Activated T-cell treated with anti-CD3 and anti-CD28 coated beads, Interleukin-2, amount 50 U/mL, for 72 hours (primary cell): ENCODE results near the gene NEDD4. TPM values are rescaled to one million over a fixed set of nuclear protein-coding genes. Genes with fewer than 3 reads are reported as not detected.
"Not testable (repeated sequence)": the region's sequence is repeated elsewhere in the genome, so short reads cannot be mapped to it uniquely, and the experiment has no call there.

Experiments used
- ATAC-seq, 2 donors: fragments of 150-1000 bp; cut with Tn5 transposase; replicated peaks in 1 of 2; 2 replicates each; pipeline ENCODE4 v1.10.0; 2021; ENCODE audit warnings: moderate library complexity in 2 of 2, mild to moderate bottlenecking in 1 of 2
- DNase-seq, 2 donors: peaks; one replicate each; pipeline ENCODE4 v3.0.0; 2021 to 2022; ENCODE audit warnings: mixed read lengths in 1 of 2
- H3K27ac Mint-ChIP-seq: one replicate; pipeline ENCODE4 v1.8.0; 2022; ENCODE audit warnings: mild to moderate bottlenecking, moderate library complexity, mixed read lengths
- H3K27me3 Mint-ChIP-seq: one replicate; pipeline ENCODE4 v1.8.0; 2022; ENCODE audit warnings: low read depth, mixed read lengths
- H3K36me3 Mint-ChIP-seq, 2 donors: one replicate each; pipeline ENCODE4 v1.8.0; 2022; ENCODE audit warnings: mixed read lengths in 2 of 2, mild to moderate bottlenecking in 1 of 2; ENCODE audit not compliant: insufficient read depth in 2 of 2
- H3K4me1 Mint-ChIP-seq: one replicate; pipeline ENCODE4 v1.8.0; 2022; ENCODE audit warnings: low read depth, mixed read lengths
- H3K4me3 Mint-ChIP-seq, 2 donors: one replicate each; pipeline ENCODE4 v1.8.0; 2022; ENCODE audit warnings: mild to moderate bottlenecking in 2 of 2, mixed read lengths in 2 of 2, moderate library complexity in 2 of 2
- H3K9me3 Mint-ChIP-seq, 2 donors: one replicate each; pipeline ENCODE4 v1.8.0; 2022; ENCODE audit warnings: mixed read lengths in 2 of 2
- total RNA-seq, 2 donors: library from RNA; stranded (reverse); gene quantifications; one replicate each; pipeline ENCODE4 v1.2.3, GENCODE V29; 2022

The NEDD4 gene
- total RNA-seq, 2 donors from 2014 or later = 21.3 to 32.2 TPM

DNA sequence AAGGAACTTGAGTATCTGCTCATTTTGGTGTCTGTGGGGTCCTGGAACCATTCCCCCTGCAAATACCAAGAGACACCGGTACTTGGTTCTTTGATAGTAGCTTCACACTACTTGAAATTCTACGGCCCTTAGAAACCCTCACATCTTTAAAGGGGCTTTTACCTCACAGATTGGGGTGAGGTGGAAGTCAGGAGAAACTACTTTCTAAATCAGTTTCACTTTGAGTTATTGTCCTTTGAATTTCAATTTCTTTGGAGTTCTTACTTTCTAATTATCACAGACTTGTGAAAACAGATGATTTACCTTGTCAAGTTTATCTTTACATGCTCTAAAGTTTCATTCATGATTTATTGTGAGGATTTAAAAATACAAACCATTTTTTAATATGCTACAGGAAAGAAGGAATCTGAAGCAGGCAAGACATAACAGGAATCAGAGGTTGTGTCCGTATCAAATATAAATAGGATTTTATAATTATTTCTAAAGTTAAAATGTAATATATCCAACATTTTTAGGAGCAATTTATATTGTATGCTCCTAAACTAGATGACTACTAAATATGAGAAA lies 98.9 kb downstream of the NEDD4 start:
- H3K36me3 Mint-ChIP-seq = no peaks in the 10 kb centered on the region
- DNase-seq = no peak
- no peaks in the 10 kb centered on the region for H3K9me3 Mint-ChIP-seq
- ATAC-seq = no peak
- no peaks in the 10 kb centered on the region for H3K27me3 Mint-ChIP-seq
- H3K4me3 Mint-ChIP-seq = no peak overlapping the region
- H3K27ac Mint-ChIP-seq = no peak overlapping the region
- H3K4me1 Mint-ChIP-seq = peaks cover 4% of the 10 kb centered on the region

DNA sequence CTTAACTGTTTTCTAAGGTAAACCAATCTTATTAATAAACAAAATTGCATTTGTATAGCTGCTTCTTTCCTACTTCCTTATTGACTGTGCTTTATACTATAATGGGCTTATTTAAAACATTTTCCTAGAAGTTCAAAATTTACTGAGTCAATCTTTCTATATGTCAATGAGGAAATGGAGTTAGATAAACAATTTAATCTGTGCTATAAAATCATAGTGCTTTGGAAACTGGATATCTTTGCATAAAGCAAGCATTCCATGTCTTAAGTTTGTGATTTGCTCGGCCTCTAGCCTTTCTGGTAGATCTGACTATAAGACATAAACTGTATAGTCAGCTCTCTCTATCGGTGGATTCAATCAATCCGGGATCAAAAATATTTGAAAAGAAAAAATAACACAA lies 99.6 kb downstream of the NEDD4 start:
- no peak overlapping the region for H3K27ac Mint-ChIP-seq
- H3K4me3 Mint-ChIP-seq = no peak overlapping the region
- no peak for DNase-seq
- peaks cover 4% of the 10 kb centered on the region for H3K4me1 Mint-ChIP-seq
- ATAC-seq = no peak
- peaks cover 0 to 2% of the 10 kb centered on the region in 2 donors for H3K36me3 Mint-ChIP-seq
- H3K9me3 Mint-ChIP-seq = no peaks in the 10 kb centered on the region
- H3K27me3 Mint-ChIP-seq = no peaks in the 10 kb centered on the region

DNA sequence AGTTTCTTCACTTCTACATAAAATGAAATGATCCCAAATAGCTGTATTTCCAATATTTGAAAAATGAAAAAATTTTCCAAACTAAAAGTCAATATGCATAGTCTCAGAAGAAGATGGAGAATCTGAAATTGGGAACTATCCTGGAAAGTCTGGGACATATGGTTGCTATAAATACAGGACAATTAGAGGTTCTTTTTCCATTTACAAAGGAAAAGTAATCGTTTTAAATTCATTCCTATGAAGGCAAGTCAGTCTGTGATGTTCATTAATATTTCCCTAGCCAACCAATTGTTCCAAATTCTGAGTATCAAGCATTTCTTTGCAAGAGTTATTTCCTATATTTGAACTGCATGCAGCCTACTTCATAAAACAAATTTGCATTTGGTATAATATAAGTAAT lies 102.2 kb downstream of the NEDD4 start:
- Mint-ChIP-seq H3K27me3 (no peaks in the 10 kb centered on the region), H3K4me3 (no peak overlapping the region), H3K36me3 (peaks cover 7 to 11% of the 10 kb centered on the region in 2 donors), H3K4me1 (peaks cover 4% of the 10 kb centered on the region), H3K27ac (no peak overlapping the region), H3K9me3 (peaks cover 3 to 10% of the 10 kb centered on the region in 2 donors)
- ATAC-seq = no peak
- DNase-seq = no peak

DNA sequence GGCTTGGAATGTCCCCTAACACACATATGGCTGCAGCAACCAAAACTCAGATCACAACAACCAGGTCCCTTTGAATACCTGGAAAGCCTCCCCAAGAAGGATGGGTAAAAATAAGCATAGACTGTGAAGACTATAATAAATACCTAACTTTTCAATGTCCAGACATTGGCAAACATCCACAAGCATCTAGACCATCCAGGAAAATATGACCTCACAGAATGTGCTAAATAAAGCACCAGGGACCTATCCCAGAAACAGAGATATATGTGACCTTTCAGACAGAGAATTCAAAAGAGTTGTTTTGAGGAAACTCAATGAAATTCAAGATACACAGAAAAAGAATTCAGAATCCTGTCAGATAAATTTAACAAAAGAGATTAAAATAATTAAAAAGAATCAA lies 109.2 kb downstream of the NEDD4 start:
- Mint-ChIP-seq H3K36me3 (peaks cover 5 to 11% of the 10 kb centered on the region in 2 donors), H3K27me3 (no peaks in the 10 kb centered on the region), H3K4me1 (no peaks in the 10 kb centered on the region), H3K27ac (no peak overlapping the region), H3K9me3 (peaks cover 3 to 10% of the 10 kb centered on the region in 2 donors), H3K4me3 (no peak overlapping the region)
- DNase-seq (no peak), ATAC-seq (no peak)

DNA sequence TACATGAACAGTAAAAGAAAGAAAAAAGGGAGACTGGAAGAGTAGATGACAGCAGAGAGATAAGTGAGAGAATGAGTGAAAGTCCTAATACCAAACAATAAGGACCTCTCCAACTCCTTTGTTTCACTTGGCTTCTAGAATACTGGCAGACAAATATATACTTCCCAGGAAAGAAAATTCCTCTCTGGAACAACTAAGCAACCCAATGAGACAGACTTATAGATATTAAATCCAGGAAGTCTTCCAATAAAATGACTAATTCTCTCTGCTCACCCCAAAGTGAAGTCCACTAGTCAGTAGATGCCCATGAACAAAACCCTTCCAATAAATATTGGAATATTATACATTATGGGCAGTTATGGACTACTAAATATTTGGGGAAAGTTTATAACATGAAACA lies 114.2 kb downstream of the NEDD4 start:
- DNase-seq (no peak), ATAC-seq (no peak)
- Mint-ChIP-seq H3K36me3 (no peaks in the 10 kb centered on the region), H3K9me3 (no peaks in the 10 kb centered on the region), H3K4me1 (no peaks in the 10 kb centered on the region), H3K27me3 (no peaks in the 10 kb centered on the region), H3K27ac (no peak overlapping the region), H3K4me3 (no peak overlapping the region)

DNA sequence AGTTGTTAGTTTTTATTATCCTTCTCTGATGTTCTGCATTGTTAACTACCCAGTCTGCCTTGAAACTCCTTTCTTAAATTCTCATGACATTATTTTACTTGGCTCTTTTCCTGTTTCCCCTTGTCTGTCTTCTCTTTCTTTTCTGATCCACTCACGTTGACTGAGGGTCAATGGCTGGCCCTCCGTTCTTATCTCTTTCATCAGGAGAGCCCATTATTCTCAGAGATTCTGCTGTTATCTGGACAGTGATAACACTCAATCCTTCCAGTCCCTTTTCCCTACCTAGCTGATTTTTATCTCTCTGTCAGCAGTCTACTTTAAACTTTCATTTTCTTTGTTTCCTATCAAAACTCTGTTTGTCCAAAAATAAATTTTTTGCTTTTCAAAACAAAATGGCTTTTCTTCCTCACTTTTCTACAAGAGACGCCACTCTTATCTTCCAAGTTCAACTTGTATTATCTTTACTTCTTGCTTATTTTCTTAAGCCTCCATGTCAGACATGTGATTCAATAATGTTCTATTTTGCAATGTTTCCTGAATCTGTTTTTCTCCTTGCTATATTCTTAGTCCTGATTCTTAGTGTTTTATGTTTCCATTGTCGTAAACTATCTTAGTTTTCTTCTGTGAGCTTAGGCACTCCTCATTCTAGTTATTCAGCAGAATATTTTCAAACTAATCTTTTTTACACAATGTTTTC lies 120.2 kb downstream of the NEDD4 start:
- Mint-ChIP-seq H3K27ac (no peak overlapping the region), H3K4me1 (no peaks in the 10 kb centered on the region), H3K27me3 (no peaks in the 10 kb centered on the region), H3K4me3 (no peak overlapping the region), H3K9me3 (no peaks in the 10 kb centered on the region), H3K36me3 (peaks cover 0 to 1% of the 10 kb centered on the region in 2 donors)
- DNase-seq (no peak), ATAC-seq (no peak)

DNA sequence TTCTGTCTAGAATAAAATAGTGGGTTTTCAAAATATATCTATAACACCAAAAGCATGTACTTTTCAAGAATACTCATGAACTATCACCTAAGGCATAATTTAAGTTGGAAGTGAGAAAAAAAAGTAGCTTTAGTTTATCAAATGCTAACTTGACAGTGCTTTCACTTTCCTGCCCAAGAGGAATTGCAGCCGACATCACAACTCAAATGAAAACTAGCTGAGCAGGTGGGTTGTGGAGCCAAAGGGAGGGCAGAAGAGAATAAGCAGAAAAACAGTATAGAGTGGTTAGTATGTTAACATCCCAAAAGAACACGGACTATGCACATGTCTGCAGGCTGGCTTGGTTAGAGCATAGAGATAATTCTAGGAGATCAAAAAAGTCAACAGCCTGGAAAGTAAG lies 120.9 kb downstream of the NEDD4 start:
- no peak for DNase-seq
- ATAC-seq = no peak
- no peak overlapping the region for H3K4me3 Mint-ChIP-seq
- no peaks in the 10 kb centered on the region for H3K27me3 Mint-ChIP-seq
- peaks cover 0 to 1% of the 10 kb centered on the region in 2 donors for H3K36me3 Mint-ChIP-seq
- no peaks in the 10 kb centered on the region for H3K9me3 Mint-ChIP-seq
- no peak overlapping the region for H3K27ac Mint-ChIP-seq
- no peaks in the 10 kb centered on the region for H3K4me1 Mint-ChIP-seq

DNA sequence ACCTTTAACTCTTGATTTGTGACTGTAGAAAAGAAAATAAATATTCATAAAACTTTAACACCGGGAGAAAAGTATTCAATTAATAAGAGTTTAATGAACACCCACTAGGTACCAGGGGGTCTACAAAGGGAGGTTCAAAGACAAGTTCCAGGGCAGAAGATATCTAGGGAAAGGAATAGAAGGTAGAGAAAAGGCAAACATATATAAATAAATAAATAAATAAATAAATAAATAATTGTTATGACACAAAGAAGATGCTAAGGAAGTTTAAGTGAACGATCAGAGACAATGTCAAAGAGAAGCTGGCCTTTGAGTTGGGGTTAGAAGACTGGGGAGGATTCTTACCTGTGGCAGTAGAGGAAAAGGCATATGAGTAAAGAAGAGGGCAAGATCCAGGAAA lies 123.8 kb downstream of the NEDD4 start:
- Mint-ChIP-seq H3K27me3 (no peaks in the 10 kb centered on the region), H3K36me3 (peaks cover 0 to 1% of the 10 kb centered on the region in 2 donors), H3K4me1 (no peaks in the 10 kb centered on the region), H3K27ac (no peak overlapping the region), H3K4me3 (no peak overlapping the region), H3K9me3 (no peaks in the 10 kb centered on the region)
- DNase-seq (no peak), ATAC-seq (no peak)

DNA sequence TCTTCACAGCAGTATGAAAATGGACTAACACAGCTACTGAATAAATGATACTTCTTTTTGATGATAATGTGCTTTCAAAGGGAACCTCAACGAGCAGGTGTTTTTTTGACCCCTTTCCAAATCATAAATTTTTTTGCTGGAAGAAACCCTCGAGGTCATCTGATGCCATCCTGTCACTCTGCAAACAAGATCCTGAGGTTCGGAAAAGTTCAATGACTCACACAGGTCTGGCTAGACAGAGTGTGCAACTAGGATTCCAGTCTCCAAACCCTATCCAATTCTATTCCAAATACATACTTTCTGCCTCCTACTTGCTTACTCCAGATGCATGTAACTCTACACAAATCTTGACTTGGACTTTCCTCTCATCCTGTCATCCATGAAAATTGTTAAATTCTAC lies 124.7 kb downstream of the NEDD4 start:
- Mint-ChIP-seq H3K27ac (no peak overlapping the region), H3K4me3 (no peak overlapping the region), H3K27me3 (no peaks in the 10 kb centered on the region), H3K36me3 (peaks cover 0 to 1% of the 10 kb centered on the region in 2 donors), H3K9me3 (no peaks in the 10 kb centered on the region), H3K4me1 (no peaks in the 10 kb centered on the region)
- ATAC-seq (no peak), DNase-seq (no peak)

DNA sequence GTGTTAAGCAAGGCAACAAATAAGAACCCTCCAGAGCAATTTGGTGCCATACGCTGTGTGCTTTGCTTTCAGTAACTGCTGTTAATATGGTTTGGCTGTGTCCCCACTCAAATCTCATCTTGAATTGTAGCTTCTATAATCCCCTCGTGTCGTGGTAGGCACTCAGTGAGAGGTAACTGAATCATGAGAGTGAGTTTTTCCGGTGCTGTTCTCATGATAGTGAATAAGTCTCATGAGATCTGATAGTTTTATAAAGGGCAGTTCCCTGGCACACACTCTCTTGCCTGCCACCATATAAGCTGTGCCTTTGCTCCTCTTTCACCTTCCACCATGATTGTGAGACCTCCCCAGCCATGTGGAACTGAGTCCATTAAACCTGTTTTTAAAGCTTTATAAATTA lies 125.1 kb downstream of the NEDD4 start:
- not testable (repeated sequence) for H3K9me3 Mint-ChIP-seq, H3K4me1 Mint-ChIP-seq, H3K27ac Mint-ChIP-seq, H3K4me3 Mint-ChIP-seq, ATAC-seq, DNase-seq, H3K27me3 Mint-ChIP-seq, H3K36me3 Mint-ChIP-seq

DNA sequence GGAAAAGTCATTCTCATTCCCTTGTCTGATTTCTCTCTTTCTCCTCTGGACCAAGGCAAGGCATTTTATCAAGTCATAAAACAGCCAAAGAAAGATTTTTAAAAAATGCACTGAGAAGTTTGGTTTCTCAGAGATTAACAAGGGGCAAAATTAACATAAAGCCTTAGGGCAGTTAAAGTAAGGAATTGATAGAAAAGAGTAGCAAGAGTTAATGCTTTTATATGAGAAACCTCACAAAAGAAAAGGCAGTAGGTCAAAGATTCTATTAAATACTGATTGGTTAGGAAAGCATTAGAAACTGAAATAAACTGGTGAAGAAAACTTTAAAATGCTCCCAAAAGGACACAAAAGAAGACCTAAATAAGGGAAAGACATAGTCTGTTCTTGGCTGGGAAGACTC lies 129.5 kb downstream of the NEDD4 start:
- no peak for DNase-seq
- Mint-ChIP-seq H3K27me3 (no peaks in the 10 kb centered on the region), H3K27ac (no peak overlapping the region), H3K4me3 (no peak overlapping the region), H3K9me3 (no peaks in the 10 kb centered on the region), H3K36me3 (peaks cover 0 to 5% of the 10 kb centered on the region in 2 donors), H3K4me1 (no peaks in the 10 kb centered on the region)
- no peak for ATAC-seq

DNA sequence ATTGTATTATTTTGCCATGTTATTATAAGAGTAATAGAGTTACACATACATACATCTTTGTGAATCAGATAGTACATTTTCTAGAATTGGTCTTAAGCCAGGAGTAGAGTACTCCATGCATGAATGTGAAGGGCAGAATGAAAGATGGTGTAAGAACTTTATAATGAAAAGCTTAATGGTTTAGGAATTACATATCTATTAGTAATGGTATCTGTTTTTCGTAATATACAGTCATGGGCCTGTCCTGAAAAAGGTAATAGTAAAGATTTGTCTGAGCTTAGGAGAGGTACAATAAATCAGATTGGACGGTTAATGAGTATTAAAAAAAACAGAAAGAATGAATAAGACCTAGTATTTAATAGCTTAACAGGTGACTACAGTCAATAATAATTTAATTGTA lies 132.3 kb downstream of the NEDD4 start:
- no peaks in the 10 kb centered on the region for H3K27me3 Mint-ChIP-seq
- no peak overlapping the region for H3K4me3 Mint-ChIP-seq
- DNase-seq = no peak
- no peak for ATAC-seq
- no peaks in the 10 kb centered on the region for H3K4me1 Mint-ChIP-seq
- H3K9me3 Mint-ChIP-seq = no peaks in the 10 kb centered on the region
- no peak overlapping the region for H3K27ac Mint-ChIP-seq
- peaks cover 0 to 8% of the 10 kb centered on the region in 2 donors for H3K36me3 Mint-ChIP-seq

DNA sequence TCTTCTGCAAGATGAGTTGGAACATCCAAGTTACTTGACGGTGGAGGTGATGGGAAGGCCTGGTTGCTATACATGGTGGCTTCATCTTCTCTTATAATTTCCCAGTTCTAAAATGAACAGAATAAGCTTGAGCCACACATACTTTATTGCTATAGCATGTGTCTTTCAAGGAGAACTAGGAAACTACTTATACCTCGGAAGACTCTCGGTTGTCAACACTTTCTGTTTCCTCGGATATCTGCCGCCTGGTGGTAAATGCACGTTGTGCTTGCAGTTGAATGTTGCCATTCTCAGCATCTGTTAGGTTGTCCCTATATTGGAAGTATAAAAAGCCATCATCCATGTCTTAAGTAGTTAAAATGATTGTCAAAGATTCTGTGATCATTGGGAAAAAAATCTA lies 132.9 kb downstream of the NEDD4 start:
- no peak overlapping the region for H3K27ac Mint-ChIP-seq
- no peak overlapping the region for H3K4me3 Mint-ChIP-seq
- ATAC-seq = no peak

DNA sequence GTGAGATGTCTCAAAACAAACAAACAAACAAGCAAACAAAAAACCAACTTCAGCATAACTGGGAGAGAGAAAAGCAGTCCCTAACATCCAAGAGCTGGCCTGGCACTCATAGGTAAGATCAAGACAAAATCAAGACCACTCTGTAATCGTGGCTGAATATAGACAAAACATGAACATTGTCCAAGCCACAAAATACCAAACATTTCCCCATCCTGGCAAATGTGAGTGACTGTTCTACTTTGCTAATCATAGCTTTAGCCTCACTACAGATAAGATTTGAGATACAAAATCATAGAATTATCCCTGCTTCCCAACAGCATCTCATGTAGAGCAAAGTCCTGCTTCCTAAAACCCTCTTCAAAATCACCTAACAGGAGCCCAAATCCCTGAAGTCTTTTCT lies 133.7 kb downstream of the NEDD4 start:
- ATAC-seq (no peak), DNase-seq (no peak)
- H3K4me1 Mint-ChIP-seq = no peaks in the 10 kb centered on the region
- H3K27ac Mint-ChIP-seq = no peak overlapping the region
- H3K27me3 Mint-ChIP-seq = no peaks in the 10 kb centered on the region
- no peaks in the 10 kb centered on the region for H3K9me3 Mint-ChIP-seq
- H3K36me3 Mint-ChIP-seq = peaks cover 0 to 8% of the 10 kb centered on the region in 2 donors
- no peak overlapping the region for H3K4me3 Mint-ChIP-seq

More for the DNA sequence above, 132.9 kb downstream of the NEDD4 start:
- H3K36me3 Mint-ChIP-seq = peaks cover 0 to 8% of the 10 kb centered on the region in 2 donors
- H3K9me3 Mint-ChIP-seq = no peaks in the 10 kb centered on the region
- no peaks in the 10 kb centered on the region for H3K4me1 Mint-ChIP-seq
- H3K27me3 Mint-ChIP-seq = no peaks in the 10 kb centered on the region
- no peak for DNase-seq
